CD4-positive, alpha-beta T cell treated with Interleukin-15 for 1 hour (primary cell): ENCODE results near the gene RANBP3L.
"Not testable (repeated sequence)": the region's sequence is repeated elsewhere in the genome, so short reads cannot be mapped to it uniquely, and the experiment has no call there.

Source experiments
- DNase-seq: peaks from one replicate; pipeline ENCODE4 v3.0.0-alpha.2; 2020

Gene RANBP3L

GRCh38 chr5:36285837-36286615 lies 15.7 kb downstream of the RANBP3L start:
- no peak for DNase-seq

DNA sequence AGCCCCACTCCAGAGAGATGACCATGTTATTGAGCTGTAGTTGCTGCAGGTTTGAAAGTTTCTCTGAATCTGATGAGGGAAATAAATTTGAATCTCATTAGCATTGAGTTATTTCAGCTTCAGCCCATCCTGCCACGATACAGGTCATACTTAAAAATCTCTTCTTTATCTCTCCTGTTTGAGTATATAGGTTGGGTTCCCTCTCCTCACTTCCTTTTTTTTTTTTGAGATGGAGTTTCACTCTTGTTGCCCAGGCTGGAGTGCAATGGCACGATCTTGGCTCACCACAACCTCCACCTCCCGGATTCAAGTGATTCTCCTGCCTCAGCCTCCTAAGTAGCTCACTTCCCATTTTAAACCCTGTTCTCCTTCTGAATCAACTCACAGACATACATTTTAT lies 17.9 kb downstream of the RANBP3L start:
- not testable (repeated sequence) for DNase-seq

- no peak for DNase-seq
Observed at GRCh38 chr5:36281626-36282025, 20.1 kb downstream of the RANBP3L start.

DNA sequence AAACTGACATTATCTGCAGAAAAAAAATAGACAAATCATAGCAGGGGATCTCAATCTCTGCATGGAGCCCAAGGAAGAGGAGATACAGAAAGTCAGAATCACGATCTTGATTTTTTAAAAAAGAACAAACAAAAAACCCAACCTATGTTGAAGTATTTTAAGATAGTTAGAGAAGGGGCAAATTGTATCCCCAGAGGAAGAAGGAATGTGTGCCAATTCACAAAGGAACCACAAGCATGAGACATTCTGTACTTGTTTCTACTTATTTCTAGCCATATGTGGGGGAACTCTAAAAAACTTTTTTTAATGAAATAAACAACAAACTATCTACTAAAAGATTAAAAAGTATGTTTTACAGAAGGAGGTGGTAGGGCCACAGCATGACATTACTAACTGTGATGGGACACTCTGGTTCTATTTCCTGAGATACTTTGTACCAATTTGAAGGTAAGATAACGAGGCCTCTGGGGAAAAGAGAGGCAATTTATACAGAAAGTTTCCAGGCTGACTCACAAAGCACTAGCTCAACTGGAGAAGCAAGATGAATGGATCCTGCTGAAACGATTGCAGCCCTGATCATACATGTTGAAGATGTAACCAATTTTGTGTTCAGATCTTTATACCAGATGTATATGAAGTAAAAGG lies 22.5 kb downstream of the RANBP3L start:
- no peak for DNase-seq

DNA sequence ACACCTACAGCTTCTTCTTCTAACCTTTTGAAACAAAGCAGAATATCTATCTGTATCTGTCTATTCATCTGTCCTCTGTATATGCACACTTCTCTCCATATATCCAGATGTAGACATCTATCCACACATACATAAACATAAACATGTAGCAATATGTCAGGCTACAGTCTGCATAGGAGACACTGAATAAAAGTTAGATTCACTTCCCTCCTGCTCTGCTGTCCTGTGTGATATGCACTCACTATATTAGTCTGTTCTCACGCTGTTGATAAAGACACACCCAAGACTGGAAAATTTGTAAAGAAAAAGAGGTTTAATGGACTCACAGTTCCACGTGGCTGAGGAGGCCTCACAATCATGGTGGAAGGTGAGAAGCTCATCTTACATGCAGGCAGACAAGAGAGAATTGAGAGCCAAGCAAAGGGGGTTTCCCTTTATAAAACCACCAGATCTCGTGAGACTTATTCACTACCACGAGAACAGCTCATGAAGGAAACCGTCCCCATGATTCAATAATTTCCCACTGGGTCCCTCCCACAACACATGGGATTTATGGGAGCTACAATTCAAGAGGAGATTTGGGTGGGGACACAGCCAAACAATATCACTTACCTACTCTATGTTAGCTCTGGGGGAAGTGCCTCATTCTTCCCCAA lies 24.1 kb downstream of the RANBP3L start:
- DNase-seq: no peak

DNA sequence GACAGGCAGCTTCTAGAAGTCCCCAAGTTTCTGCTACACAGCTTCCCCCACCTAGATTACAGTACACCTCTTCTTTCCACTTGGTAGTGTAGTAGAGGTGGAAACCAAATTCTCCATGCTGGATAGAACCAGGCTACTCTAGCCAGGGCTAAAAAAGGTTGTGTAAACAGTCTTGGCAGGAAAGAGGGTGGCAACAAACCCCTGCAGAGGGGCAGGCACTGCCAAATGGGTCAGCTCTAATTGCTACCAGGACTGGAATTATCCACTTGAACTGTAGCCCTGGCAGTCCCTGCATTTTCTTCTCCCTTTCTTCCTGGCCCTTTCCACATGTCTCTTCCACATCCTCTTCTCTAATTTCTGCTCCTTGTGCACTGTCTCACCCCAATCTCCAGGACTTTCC lies 24.8 kb downstream of the RANBP3L start:
- no peak for DNase-seq

GRCh38 chr5:36273809-36274526 lies 27.7 kb downstream of the RANBP3L start:
- no peak for DNase-seq

DNA sequence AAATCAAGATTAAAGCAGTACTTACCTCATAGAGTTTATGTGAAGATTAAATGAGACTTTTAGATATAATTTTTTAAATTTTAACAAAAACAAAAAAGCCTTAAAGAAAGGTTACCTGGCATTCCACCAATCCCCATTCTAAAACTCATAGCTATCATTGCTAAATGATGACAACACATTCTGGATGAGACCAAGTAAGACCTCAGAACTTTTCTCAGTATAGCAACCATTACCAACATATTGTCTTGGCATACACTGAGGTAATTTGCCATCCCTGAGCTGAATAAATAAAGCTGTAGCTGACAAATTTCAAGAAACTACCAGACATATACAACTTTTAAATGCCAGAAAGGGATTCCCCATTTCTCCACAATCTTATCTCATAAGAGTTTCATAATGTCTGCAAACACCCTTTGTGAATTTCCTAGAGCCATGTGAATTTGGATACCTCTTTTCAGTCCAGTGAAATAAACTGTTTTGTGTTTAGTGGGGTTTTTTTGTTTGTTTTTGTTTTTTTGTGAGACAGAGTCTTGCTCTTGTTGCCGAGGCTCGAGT lies 29.5 kb downstream of the RANBP3L start:
- no peak for DNase-seq

GRCh38 chr5:36270876-36271575 lies 30.7 kb downstream of the RANBP3L start:
- DNase-seq: no peak

GRCh38 chr5:36270175-36270574 lies 31.5 kb downstream of the RANBP3L start:
- no peak for DNase-seq

DNA sequence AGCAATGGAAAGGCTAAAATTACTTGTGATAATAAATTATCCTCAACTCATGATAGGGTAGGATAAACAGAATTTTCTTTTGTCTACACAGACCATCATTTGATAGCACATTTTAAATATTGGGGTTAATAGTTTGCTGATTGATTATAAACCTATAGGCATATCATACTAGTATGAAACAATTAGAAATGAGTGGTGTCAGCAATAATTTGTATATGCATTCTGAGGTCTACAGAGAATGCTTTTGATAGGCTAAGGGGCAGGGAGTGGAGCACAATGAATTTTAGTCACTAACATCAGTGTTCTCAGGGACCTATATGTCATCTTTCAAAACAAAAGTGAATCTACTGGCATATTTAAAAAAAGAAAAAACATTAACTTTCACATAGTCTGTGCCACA lies 32.2 kb downstream of the RANBP3L start:
- no peak for DNase-seq

- no peak for DNase-seq
Observed at GRCh38 chr5:36267905-36268304, 33.8 kb downstream of the RANBP3L start.

GRCh38 chr5:36264202-36264760 lies 37.4 kb downstream of the RANBP3L start:
- DNase-seq: no peak

GRCh38 chr5:36261186-36261585 lies 40.5 kb downstream of the RANBP3L start:
- DNase-seq: no peak

DNA sequence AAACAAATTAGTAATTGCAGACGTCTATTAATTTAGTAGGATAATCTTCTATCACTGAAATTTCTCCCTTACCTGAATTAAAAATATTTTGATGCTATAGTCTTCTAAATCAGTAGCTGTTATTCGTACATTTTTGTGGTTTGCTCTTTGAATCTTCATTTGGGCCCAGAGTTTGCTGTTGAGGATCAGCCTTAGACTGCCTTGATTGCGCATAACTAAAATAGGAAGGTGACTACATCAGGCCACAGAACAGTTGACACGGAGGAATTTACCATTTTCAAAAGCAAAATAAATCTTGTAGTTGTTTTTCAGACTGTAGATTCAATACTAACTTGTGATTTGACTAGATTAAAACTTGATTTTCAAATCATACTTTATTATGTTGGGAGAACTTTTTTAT lies 48.1 kb downstream of the RANBP3L start:
- no peak for DNase-seq

- no peak for DNase-seq
Observed at GRCh38 chr5:36252722-36253365, 48.9 kb downstream of the RANBP3L start.

GRCh38 chr5:36251218-36251617 lies 50.5 kb downstream of the RANBP3L start:
- DNase-seq: no peak

- DNase-seq: no peak
Observed at GRCh38 chr5:36250427-36250826, 51.3 kb downstream of the RANBP3L start.

DNA sequence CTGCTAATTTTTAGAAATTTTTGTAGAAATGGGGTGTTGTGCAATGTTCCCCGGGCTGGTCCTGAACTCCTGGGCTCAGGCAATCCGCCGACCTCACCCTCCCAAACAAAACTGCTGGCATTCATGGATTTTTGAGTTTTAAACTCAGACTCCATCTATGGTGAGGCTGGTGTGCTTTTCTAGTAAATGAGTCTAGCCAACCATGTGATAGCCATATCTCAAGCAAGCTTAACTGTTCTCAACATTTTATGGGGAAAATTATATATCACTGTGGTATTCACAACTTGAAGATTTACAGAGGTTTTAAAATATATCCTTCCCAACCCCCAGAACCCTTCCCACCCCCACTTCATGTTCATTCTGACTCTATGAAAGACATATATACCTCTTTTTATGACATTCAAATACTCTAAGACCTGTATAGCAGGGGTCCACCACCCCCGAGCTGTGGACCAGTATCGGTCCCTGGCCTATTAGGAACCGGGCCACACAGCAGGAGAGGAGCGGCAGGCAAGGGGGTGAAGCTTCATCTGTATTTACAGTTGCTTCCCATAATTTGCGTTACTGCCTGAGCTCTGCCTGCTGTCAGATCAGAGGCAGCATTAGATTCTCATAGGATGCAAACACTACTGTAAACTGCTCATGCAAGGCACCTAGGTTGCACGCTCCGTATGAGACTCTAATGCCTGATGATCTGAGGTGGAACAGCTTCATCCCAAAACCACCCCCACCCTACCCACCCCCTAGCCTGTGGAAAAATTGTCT lies 55.5 kb downstream of the RANBP3L start:
- DNase-seq: no peak

- DNase-seq: no peak
Observed at GRCh38 chr5:36244076-36244475, 57.6 kb downstream of the RANBP3L start.

DNA sequence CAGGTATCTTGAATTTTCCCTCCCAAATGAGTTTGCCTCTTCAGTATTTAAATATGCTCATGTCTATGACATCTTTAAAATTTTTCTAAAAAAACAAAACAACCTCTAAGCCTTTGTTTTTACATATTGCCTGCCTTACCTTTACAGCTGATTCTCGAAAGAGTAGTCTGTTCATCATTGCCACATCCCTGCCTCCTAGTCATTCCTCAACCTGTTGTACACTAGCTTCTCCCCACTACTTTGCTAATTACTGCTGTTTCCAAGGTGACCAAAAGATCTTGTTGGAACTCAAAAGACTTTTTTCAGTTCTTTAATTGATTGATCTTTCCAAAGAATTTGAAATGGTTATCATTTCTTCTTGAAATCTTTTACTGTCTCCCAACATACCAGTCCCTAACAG lies 58.0 kb downstream of the RANBP3L start:
- no peak for DNase-seq
